HG03135 (cell line): ENCODE data around the gene DRC7.
"Not testable (repeated sequence)": the region's sequence is repeated elsewhere in the genome, so short reads cannot be mapped to it uniquely, and the experiment has no call there.

ENCODE experiments used
- ATAC-seq: cut with Tn5 transposase; IDR thresholded peaks from one replicate; pipeline ENCODE4 v1.9.1; 2021; ENCODE audit warnings: mild to moderate bottlenecking, moderate library complexity; ENCODE audit not compliant: unreplicated experiment

The DRC7 gene

DNA sequence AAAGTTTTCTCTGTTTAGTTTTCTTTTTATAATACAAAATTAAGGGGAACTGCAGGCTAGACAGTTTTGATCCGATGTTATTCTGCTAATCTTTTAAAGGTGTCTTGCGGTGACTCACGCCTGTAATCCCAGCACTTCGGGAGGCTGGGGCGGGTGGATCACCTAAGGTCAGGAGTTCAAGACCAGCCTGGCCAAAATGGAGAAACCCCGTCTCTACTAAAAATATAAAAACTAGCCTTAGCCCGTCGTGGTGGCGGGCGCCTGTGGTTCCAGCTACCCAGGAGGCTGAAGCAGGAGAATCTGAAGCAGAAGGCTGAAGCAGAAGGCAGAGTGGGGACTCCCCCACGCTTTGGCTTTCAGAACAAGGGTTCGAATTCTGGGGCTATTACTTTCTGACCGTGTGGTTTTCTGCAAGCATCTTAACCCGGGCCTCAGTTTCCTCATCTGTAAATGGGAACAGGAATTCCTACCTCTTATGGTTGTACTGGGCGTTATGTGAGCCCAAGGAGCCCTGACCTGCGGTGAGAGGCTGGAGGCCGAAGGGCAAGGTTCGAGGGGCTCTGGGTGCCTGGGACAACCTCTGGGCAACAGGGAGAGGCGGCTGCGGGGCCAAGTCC lies 39.8 kb downstream of the DRC7 start:
- peak; percentile 1 for ATAC-seq

GRCh38 chr16:57734925-57735754 lies 40.5 kb downstream of the DRC7 start:
- ATAC-seq = peak; percentile 90

DNA sequence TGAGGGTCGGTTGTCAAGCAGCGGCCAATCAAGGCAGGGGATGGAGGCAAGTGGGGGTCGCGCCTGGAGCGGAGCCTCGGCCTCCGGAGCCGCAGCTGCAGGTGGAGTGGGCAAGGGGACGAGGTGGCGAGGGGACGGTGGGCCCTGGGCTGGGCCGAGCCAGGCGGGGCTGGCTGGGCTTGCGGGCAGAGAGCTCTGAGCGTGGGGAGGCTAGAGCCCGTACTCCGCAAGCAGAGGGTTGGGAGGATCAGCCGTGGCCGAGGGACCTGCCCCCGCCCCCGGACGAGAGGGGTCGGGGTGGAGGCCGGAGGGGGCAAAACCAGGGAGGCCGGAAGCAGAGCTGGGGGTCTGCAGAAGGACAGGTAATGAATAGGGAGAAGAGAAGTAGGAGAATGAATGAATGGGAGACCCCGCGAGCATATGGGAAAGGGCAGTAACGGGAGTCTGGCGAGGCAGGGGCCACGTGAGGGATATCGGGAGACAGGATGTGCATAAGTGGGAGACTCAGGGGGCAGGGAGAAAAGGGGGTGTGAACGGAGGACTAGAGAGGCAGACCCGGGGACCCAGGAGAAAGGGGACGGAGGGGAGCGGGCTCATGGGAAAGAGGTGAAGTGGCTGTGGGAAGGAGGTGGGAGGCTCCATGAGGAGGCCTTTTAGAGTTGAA lies 41.3 kb downstream of the DRC7 start, which contains the start of gene KATNB1:
Gene KATNB1 (plus strand): TSS at position 16 of the 664 bp plus-strand sequence. CDS start 1,474 bp downstream, outside the sequence.
- peak; percentile 23 for ATAC-seq

DNA sequence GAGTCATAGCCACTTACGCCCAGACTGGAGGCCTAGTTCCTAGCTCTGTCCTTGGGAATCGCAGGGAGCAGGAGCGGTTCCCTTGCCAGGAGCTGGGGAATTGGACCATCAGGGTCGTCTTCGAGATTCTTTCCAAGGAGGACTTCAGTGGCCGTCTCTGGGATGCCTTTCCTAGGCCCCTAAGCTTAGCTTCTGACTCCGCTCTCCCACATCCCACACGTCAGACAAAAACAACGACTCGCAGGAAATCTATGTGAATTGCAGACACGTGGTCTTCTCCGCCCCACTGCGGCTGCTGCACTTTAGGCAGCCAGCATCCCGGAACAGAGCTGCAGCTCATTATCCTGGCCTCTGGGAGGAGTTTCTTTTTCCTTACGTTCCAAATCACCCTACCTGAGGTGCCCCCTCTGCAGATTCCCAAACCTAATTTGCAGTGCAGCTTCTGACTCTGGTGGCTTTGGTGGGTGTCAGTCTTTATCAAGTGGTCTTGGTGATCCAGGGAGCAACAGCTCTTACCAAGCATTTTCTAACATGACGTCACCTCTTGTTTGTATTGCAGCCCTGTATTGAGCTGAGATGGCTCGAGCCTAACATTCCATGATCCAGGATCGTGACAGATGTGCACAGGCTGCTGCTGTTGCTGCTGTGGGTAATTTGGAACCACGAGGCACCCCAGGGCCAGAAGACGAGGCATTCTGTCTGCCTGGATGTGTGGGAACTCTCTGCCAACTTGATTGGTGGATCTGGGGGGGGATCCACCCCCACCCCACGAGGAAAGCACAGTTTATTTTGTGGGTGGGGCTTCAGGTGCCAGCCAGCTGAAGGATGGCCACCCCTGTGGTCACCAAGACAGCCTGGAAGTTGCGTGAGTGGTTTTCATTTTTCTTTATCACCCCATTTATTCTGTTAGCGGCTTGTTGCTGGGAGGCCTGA lies 42.1 kb downstream of the DRC7 start:
- ATAC-seq = no peak

- ATAC-seq = no peak
Observed at GRCh38 chr16:57738844-57739243, 44.2 kb downstream of the DRC7 start.

DNA sequence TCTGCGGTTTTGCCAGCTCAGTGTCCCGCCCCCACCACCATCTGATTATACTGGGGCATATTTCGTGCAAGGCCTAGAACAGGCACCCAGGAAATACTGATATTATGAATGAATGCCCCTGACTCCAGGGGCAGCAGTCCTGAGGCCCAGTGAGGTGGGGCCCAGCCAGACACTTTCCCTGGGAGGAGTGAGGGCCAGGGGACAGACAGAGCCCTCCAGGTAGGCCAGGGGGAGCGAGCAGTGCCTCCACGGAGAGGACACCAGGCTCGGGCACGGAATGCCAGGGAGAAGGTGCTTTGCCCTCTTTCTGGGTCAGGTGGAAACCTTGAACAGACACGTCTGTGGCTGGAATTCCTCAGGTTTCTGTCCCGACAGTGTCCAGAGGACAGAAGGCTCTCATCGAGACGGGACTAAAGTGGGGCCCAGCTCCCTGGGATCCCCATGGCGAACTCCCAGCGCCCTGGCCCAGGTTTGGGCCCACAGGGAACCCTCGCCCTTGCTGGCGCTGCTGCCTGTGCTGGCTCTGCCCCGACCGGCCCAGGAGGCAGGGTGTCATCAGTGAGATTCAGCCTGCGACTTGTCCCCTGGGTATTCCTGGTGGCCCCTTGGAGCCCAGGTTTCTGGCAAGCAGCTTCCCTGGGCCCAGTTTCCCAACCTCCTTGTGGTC lies 45.3 kb downstream of the DRC7 start:
- no peak for ATAC-seq

DNA sequence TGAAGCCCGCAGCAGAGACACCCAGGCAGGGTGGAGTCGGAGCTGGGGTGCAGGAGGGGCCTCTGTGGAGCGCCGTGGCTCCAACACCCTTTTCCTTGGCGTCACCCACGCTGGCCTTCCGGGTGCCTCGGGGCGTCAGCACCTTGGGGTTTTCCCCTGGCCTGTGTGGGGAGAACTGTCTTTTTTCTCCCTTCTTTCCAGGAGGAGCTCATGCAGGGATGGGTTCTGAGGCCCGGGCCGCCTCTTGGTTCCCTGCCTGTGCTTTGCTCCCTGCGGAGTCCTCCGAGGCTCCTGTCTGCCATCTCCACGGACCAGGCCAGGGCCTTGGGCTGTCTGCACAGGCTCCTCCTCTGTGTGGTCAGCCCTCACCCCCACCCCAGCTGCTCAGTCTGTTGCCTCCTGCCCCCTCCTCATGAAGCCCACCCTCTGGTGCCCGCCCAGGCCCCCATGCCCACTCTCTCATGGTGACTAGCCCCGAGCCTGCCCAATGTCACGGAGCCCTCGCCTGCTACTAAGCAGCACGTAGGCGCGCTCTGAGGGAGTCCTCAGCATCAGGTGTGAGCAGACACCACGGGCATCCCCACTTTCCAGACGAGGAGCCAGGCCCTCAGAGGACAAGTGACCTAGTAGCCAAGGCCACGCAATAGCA lies 45.9 kb downstream of the DRC7 start:
- ATAC-seq = no peak

GRCh38 chr16:57741660-57742191 lies 47.1 kb downstream of the DRC7 start:
- ATAC-seq = no peak

- no peak for ATAC-seq
Observed at GRCh38 chr16:57742543-57742942, 47.9 kb downstream of the DRC7 start.

DNA sequence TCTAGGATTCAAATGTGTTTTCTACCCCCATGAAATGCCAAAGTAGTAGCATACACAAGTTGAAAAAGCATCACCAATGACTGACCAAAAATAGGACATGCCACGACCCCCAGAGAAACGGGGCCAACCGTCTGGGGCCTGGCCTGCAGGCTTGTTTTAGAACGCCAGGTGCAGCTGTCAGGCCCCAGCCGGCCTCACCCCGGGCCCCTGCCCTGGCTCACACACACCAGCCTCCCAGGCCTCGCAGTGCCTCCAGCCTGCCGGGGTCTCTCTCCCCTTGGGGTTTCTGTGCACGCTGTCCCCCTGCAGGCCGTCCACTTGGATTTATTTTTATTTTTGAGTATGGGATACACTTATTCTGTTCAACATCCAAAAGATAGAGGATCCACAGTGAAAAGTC lies 48.9 kb downstream of the DRC7 start:
- ATAC-seq = no peak

DNA sequence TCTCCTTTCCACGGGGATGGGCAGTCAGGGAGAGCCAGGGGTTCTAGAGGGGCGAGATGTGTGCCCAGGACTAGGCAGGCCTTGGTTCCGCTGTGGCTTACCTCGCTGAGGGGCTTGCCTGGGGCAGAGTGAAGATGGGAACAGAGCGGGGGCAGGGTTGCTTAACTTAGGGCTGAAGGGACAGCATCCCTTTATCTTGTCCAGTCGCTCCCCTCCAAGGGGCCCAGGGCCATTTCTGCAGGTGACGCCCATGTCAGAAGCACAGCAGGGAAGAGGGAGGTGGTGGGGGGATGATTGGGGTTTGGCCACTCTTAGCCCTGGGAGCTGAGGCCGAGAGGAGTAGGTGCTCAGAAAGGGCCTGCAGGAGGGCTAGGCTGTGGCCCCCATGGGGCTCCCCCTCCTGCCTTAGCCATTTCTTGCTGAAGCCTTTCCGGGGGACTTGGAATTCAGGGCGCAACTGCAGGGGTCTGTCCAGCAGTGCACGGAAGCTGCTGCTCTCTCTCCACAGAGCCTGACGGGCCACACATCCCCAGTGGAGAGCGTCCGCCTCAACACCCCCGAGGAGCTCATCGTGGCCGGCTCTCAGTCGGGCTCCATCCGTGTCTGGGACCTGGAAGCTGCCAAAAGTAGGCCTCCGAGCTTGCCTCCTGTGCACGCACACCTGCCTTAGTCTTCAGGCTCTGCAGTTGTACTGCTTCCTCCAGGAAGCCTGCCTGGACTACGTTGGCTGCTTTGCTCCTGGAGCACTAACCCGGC lies 49.5 kb downstream of the DRC7 start:
- ATAC-seq = no peak

- ATAC-seq = no peak
Observed at GRCh38 chr16:57744642-57744903, 50.0 kb downstream of the DRC7 start.

DNA sequence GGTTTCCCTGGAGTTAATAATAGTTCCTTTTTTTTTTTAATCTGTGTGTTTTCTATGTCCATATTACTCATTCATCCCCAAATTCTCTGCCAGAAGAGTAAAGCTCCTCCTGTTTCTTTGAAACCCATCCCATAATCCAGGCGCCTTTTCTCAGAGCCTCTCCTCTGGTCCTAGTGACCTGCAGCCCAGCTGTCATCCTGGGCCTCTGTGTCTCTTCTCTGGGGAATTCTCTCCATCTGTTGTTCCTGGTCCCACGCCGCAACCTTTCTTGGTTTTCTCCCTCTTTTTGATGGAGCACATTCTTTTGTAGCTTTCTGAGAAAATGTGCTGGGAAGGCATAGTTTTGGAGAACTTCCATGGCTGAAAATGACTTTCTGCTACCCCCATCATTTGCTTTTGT lies 51.2 kb downstream of the DRC7 start:
- ATAC-seq = no peak

- not testable (repeated sequence) for ATAC-seq
Observed at GRCh38 chr16:57746316-57746715, 51.7 kb downstream of the DRC7 start.

DNA sequence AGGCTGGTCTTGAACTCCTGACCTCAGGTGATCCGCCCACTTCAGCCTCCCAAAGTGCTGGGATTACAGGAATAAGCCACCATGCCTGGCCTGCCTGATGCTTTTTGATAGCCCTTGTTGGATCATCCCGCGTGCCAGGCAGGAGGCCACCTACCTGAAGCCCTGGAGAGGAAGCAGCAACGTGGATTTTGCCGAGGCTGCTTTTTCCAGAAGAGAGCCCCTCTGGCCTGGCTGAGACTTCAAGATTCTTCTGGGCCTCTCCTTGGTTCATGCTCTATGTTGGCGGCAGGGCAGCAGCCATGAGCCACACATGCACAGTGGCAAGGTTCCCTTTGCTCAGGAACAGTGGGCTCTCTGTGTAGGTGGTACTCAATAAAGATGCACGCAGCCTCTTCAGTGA lies 52.5 kb downstream of the DRC7 start:
- no peak for ATAC-seq

GRCh38 chr16:57747496-57747895 lies 52.9 kb downstream of the DRC7 start:
- no peak for ATAC-seq

GRCh38 chr16:57747996-57748395 lies 53.4 kb downstream of the DRC7 start:
- no peak for ATAC-seq

- ATAC-seq = no peak
Observed at GRCh38 chr16:57748596-57748995, 54.0 kb downstream of the DRC7 start.

- no peak for ATAC-seq
Observed at GRCh38 chr16:57749101-57749692, 54.6 kb downstream of the DRC7 start.
